DMS153 treated with DMSO at 0.1 percent for 48 hours (cell line): ENCODE results near the gene NHP2.

Experiments used
- DNase-seq: peaks from one replicate; lab custom pipeline; 2025; ENCODE audit not compliant: unreplicated experiment; lab: John Stamatoyannopoulos, UW

Gene NHP2

GRCh38 chr5:178176791-178177190, 23.1 kb upstream of the NHP2 start:
- no peak for DNase-seq

DNA sequence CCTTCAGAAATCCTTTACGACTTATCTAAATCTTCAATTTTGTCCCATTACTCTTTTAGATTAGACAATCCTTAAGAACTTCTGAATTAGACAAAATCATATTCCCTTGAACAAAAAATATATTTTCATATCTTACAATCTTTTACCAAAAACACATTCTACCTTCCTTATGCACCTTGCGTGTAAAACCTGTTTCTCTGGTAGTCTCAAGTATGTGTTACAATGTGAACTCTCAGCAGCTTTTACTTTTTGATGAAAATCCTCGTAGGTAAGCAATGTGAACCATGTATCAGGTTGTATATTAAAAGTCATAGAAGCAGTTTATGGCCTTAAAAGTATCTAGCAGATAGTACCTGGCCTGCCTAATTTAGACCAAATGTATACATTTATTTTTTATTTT, 20.8 kb upstream of the NHP2 start:
- no peak for DNase-seq

- no peak for DNase-seq
These were observed 16.8 kb upstream of the NHP2 start for GRCh38 chr5:178170455-178170854.

- DNase-seq: no peak
These were observed 11.9 kb upstream of the NHP2 start for GRCh38 chr5:178165581-178165980.

DNA sequence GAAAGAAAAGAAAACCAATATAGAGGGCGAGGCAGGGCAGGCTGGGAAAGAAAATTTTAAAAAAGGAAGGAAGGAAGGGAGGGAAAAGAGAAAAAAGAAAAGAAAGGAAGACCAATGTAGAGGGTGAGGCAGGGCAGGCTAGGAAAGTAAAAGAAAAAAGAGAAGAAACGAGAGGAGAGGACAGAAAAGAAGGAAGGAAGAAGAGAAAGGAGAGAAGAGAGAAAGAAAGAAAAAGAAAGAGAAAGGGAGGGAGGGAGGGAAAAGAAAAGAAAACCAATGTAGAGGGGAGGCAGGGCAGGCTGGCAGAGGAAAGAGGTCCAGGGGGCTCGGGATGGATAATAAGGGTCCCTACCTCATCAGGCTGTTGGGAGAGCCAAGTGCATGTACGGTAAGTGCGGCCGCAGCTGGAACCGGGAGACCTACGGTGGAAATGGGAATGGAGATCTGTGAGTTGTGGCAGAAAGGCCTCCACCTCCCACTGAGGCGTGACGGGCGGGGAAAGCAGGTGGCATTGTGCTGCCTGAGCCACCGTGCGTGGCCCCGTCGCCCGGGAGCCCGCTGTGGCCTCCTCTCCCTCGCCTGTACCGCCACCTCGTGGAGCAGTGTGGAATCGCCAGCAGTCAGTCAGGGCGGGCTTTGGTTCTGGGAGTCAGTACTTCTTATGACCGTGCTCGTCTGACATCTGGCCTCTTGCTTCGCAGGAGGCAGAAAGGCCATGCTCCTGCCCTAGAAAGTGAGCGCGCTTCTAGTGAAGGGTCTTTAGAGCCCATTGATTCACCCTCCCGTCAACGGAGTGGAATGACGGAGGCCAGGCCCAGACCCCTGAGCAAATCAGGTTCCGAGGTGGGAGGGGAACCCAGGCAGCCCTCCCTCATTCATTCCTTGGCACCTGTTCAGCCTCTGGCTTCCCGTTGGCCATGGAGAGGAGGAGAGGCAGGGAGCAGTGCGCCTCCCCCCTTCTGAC, 10.4 kb upstream of the NHP2 start:
- DNase-seq: peak; percentile 60

GRCh38 chr5:178162481-178162880, 8.8 kb upstream of the NHP2 start:
- DNase-seq: no peak

- DNase-seq: no peak
These were observed 6.5 kb upstream of the NHP2 start for GRCh38 chr5:178160176-178160575.

GRCh38 chr5:178155065-178155464, 1.4 kb upstream of the NHP2 start:
- DNase-seq: no peak

GRCh38 chr5:178152491-178153444, 917 bp downstream of the NHP2 start:
- no peak for DNase-seq

GRCh38 chr5:178150977-178151734, 2.5 kb downstream of the NHP2 start:
- DNase-seq: no peak

GRCh38 chr5:178149199-178149932, 4.3 kb downstream of the NHP2 start:
- DNase-seq: no peak

DNA sequence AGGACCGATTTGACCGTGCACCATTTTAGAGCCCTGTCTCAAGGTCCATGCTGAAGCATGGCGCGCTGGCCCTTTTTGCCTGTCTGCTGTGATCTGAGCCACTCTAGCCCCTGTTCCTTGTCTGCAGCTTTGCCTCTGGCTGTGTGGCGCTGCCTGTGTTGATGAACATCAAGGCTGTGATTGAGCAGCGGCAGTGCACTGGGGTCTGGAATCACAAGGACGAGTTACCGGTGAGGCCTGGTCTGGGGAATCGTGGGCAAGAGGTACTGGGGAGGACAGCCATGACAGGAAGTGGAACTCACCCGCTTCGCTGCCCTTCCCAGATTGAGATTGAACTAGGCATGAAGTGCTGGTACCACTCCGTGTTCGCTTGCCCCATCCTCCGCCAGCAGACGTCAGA, 6.3 kb downstream of the NHP2 start:
- DNase-seq: no peak

DNA sequence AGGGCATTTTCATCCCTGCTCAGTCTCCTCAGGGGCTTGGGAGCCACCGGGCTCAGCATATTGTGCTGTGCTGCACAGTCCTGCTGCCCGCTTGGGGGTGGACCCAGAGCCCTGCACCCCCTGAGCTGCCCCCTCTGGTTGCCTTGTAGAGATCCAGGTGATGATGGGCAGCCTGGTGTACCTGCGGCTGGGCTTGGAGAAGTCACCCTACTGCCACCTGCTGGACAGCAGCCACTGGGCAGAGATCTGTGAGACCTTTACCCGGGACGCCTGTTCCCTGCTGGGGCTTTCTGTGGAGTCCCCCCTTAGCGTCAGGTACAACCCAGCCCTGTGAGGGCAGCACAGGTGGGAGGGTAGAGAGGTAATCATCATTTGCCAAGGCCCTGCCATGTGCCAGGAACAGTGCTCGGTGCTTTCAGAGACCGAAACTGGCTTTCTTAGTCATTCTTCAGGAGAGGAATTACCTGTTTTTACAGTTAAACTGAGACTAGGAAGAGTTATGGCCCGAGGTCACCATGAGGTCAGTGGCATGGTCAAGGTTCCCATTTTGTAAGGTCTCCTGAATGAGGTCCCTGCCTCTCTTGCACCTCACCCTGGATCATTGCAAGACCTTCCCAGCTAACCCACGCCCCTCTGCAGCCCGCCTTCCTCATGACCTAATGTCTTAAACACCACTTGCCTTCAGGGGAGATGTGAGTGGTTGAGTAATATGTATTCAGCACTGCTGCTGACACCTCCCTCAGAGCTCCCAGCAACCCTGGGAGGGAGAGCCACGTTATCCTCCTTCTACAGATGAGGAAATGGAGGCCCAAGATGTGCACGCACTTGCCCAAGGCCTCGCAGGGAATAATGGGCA, 7.5 kb downstream of the NHP2 start:
- peak; percentile 0 for DNase-seq

DNA sequence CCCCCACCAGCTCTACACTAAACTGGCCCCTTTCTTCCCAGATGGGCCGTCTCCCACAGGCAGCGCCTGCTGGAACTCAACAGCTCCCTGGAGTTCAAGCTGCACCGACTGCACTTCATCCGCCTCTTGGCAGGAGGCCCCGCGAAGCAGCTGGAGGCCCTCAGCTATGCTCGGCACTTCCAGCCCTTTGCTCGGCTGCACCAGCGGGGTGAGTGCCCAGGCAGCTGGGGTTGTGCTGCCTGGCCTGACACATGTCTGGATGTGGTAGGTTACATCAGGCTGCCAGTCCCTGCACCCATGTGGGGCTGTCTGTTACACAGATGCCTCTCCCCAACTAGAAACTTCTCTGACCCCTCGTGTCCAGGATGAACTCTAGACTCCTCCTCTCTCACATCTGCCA, 9.8 kb downstream of the NHP2 start:
- DNase-seq: no peak

- no peak for DNase-seq
These were observed 10.4 kb downstream of the NHP2 start for GRCh38 chr5:178143246-178143645.

DNA sequence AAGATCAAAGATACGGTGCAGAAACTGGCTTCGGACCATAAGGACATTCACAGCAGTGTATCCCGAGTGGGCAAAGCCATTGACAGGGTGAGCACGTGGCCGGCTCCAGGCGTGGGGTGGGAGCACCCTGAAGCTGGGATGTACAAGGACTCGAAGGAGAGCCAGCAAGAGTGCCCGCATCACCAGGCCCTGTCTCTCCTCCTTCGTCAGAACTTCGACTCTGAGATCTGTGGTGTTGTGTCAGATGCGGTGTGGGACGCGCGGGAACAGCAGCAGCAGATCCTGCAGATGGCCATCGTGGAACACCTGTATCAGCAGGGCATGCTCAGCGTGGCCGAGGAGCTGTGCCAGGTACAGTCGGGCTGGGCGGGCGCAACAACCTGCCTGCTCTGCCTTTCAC, 11.0 kb downstream of the NHP2 start:
- no peak for DNase-seq

DNA sequence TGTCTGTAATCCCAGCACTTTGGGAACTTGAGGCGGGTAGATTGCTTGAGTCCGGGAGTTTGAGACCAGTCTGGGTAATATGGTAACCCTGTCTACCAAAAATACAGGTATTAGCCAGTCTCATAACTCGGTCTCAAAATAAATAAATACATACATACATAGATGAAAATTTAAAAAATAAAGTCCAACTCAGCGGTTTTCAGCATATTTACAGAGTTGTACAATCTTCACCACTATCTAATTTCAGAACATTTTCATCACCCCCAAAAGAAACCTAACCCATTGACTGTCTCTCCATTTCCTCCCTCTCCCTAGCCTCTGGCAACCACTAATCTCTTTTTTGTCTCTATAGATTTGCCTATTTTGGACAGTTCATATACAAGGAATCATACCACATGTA, 12.1 kb downstream of the NHP2 start:
- DNase-seq: no peak

- no peak for DNase-seq
These were observed 15.7 kb downstream of the NHP2 start for GRCh38 chr5:178137991-178138390.

GRCh38 chr5:178136990-178137389, 16.7 kb downstream of the NHP2 start:
- DNase-seq: no peak
